Measurements from ENCODE around the gene CYP2A13.
A peak's percentile ranks its signal among the peaks of the same experiment; 100 is the strongest.
"Not testable (repeated sequence)": the region's sequence is repeated elsewhere in the genome, so short reads cannot be mapped to it uniquely, and the experiment has no call there.

Gene CYP2A13

DNA sequence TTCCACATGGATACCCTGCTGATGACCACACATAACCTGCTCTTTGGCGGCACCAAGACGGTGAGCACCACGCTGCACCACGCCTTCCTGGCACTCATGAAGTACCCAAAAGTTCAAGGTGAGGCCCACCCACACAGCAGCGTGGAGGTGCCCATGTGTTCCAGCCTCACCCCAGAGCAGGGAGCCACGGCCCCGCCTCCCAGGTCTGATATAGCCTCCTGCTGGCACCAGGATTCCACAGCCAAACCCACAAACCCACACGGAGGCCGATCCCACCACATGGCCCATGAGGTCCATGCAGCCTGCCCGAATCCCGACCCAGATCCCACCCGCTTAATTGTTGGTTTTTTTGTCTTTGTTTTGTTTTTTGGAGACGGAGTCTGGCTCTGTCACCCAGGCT is 34.6 kb downstream of the CYP2A13 start:
- not testable (repeated sequence) for DNase-seq

DNA sequence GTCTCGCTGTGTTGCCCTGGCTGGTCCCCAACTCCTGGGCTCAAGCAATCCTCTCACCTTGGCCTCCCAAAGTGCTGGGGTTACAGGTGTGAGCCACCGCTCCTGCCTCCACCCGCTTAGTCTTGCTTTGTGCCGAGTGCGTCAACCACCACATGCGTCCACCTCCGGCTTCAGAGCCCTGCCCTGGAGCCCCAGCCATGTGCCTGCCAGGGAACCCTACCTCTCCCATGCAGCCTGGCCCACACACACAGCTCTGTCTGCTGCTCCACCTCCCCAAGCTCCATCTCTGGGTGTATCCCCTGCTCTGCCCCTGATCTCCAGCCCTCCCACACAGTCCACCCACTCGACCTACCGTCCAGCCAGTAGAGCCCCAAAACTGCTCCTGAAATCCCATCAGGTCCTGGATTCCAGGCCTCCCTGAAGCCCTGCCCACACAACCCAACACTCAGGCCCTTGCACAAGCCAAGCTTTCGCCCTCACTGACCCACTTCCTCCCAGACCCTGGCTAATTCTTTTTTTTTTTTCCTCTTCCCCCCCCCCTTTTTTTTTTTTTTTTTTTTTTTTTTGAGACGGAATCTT is 35.6 kb downstream of the CYP2A13 start:
- no peak for DNase-seq

DNA sequence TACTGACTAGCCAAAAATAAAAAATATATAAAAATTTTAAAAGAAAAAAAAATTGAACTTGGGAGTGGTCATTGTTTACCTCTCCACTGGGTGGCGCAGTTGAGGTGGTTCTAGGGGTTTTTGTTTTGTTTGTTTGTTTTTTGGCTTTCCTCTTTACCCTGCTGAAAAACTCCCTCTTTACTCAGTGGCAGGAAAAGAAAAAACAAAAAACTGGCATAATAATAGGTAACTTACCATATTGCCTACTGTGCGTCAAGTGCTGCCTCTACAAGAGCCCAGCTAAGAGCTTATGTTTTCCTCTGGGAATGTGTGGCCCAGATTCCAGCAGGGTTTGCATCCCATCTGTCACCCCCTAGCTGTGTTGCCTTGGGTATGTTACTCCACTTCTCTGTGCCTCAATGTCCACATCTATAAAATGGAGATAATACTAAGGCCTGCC is 38.5 kb downstream of the CYP2A13 start:
- peak; percentile 19 for DNase-seq

DNA sequence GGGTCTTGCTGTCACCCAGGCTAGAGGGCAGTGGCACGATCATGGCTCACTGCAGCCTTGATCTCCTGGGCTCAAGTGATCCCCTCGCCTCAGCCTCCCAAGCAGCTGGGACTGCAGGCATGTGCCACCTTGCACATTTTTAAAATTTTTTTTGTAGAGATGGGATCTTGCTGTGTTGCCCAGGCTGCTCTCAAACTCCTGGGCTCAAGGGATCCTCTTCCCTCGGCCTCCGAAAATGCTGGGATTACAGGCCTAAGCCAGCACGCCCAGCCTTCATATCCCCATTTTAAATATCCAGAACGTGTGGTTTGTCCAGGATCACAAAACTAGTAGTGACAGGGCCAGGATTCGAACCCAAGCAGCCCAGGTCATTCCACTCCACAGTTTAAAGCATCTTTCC is 39.1 kb downstream of the CYP2A13 start:
- DNase-seq: not testable (repeated sequence)

DNA sequence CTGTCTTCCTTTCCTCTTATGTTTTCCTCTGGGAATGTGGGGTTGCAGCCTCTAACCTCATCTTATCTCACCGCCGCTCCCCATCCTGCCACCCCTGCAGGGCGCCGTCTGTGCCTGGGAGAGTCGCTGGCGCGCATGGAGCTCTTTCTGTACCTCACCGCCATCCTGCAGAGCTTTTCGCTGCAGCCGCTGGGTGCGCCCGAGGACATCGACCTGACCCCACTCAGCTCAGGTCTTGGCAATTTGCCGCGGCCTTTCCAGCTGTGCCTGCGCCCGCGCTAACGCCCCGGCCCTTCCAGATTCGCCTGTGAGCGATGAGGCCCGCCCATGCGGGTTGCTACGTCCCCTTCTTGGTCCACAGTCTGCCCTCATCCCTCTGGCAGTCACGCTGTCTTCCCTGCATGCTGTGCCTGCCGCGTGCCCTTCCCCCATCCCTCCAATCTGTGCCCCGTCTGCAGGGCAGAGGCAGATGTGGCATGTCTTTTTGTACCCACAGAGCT is 39.6 kb downstream of the CYP2A13 start:
- peak; percentile 74 for DNase-seq

DNA sequence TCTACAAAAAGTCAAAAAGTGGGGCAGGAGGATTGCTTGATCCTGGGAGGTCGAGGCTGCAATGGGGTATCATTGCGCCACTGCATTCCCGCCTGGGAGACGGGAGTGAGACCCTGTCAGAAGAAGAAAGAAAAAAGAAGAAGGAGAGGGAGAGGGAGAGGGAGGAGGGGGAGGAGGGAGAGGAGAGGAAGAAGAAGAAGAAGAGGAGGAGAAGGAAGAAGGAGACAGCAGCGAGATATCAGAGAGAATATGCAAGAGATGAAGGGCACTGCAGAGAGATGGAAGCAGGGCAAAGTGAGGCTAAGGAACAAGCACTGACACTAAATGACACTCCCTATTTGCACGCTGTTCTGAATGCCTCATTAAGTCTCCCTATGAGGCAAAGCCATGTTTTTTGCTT is 40.4 kb downstream of the CYP2A13 start:
- no peak for DNase-seq

DNA sequence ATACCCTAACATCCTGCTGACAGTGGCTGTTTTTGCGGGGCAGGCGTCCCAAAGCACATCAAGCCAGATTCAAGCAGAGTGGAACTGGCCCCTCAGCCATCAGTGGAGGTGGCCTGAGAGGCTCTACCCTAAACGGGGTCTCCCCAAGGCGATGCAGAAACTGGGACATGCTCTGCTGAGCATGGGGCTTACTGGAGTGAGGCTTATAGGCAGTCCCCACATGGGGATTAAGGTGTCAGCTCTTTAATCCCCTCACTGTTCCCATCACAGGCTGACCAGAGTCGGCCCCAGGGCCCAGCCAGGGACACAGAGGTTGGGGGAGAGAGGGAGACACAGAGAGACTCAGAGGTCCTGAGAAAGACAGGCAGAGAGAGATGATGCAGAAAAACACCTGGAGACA is 42.9 kb downstream of the CYP2A13 start:
- no peak for DNase-seq

DNA sequence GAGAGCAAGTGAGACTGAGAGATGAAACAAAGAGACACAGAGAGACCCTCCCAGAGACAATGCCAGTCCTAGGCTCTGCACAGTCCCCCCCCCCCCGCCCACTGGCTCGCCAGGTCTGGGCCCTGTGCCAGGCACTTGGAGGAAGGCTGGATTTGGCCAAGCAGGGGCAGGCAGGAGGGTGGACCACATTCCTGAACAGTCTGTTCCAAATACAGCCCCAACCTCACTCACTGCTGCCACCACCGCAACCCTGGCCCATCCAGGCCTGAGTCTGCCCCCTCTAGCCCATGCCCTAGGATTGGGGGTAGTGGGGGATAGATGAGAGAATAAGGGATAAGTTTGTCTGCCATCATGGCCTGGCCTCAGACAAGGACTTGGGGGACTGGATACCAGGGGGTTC is 45.0 kb downstream of the CYP2A13 start:
- no peak for DNase-seq

DNA sequence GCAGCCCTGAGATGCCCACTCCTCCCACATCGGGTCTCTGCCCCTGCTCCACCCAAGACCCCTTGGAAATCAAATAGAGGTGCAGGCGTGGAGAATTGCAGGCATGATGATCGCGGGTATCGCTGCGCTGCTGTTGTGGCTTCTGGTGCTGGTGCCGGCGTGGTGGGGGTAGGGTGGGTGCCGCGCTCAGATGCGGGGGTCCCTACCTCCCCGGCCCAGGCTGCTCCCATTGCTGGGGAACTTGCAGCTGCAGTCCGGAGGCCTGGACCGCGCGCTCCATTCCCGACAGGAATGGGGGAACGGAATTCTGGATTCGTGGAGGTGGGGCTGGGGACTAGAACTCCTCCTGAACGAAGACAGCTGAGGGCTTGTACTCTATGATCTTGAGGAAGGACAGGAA is 46.4 kb downstream of the CYP2A13 start:
- no peak for DNase-seq

DNA sequence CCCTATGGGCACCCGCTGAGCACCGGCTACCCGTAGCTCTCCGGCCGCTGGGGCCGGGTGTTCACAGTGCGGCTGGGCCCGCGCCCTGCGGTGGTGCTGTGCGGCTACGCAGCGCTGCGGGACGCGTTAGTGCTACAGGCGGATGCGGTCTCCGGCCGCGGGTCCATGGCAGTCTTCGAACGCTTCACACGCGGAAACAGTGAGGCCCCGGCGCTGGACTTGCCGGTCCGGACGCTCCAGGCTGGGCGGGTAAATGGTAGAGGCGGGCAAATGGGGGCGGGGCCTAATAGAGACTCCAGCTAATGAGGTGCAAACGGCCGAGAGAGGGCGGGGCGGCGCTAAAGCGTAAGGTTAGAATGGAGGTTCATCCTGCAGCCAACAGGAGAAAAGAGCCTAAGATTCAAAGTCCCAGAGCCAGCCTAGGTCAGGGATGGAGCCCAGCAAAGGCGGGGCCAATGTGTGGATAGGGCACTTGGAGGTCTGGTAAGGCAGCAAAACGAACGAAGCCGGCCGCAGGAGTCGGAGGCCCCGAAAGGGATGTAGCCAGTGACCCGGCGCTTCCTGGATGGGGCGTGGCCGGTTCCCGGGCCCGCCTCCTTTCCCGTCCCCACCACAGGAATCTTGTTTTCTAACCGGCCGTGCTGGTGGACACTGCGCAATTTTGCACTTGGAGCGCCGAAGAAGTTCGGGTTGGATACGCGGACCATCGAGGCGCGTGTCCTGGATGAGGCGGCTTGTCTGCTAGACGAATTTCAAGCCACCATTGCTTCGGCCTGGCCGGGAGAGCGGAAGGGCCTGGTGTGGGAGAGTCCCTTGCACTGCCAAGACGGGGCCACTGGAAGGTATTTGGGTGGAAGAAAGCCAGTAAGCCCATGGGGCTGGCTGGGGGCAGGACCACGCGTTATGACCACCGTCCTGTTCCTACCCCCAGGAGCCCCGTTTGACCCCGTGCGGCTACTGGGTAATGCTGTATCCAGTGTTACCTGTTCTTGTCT is 47.4 kb downstream of the CYP2A13 start:
- peak; percentile 15 for DNase-seq

DNA sequence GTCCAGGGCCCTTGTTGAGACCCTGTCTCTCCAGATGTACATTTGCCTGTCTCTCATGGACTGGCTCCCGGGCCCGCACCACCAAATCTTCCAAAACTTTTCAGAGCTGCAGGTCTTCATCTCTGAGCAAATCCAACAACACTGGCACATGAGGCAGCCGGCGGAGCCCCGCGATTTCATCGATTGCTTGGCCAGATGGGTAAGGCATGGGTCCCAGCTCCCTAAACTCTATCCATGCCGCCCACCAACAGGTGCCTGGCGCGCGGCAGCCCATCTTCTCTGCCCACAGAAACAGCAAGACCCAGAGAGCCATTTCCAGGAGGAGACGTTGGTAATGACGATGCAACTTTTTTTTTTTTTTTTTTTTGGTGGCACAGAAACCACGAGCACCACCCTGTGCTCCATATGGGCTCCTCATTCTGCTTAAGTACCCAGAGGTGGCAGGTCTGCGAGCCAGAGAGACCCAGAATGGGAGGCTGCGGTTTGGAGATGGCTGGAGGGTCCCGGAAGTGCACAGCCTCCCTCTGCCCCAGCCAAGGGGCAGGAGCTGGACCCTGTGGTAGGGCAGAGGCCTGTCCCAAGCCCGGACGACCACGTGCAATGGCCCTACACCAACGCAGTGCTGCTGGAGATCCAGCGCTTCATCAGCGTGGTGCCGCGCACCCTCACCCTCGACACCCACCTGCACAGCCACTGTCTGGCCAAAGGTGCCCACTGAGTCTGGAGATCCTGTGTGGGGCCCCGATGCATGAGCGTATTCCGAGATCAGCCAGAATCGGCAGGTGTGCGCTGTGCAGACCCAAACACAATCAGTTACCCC is 48.6 kb downstream of the CYP2A13 start:
- no peak for DNase-seq

DNA sequence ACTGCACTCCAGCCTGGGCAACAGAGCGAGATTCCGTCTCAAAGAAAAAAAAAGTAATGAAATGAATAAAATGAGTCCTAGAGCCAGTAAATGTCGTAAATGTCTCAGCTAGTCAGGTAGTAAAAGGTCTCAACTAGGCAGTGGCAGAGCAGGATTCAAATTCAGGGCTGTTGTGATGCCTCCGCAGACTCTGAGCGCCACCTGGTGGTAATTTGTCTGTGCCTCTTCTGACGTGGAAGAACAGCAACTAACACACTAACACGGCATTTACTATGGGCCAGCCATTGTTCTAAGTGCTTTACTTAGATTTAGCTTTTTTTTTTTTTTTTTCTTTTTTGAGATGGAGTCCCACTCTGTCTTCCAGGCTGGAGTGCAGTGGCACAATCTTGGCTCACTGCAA is 56.2 kb downstream of the CYP2A13 start:
- DNase-seq: peak; percentile 88
